Panc1 (cell line): ENCODE data around the gene FREM1. TPM values are rescaled to one million over a fixed set of nuclear protein-coding genes. Genes with fewer than 3 reads are reported as not detected.

Experiments used
- ATAC-seq: fragments of 200-7000 bp; cut with Tn5 transposase; 2 replicates; pipeline ENCODE4 v1.9.1; 2020; ENCODE audit warnings: mild to moderate bottlenecking, moderate library complexity
- BruUV-seq: library from RNA; stranded (reverse); fragments of 400-500 nt; replicated peaks from 2 replicates; lab custom pipeline; 2021; lab: Mats Ljungman, UMichigan
- CTCF ChIA-PET: fragments of 300-600 bp; sonication (Branson Sonifier 250); formaldehyde crosslinking; loops from one replicate; lab custom pipeline; 2022; ENCODE audit warnings: antibody characterized with exemption; lab: Charles Lee
- POLR2A ChIA-PET: fragments of 300-600 bp; sonication (Branson Sonifier 250); formaldehyde crosslinking; loops from one replicate; lab custom pipeline; 2022; ENCODE audit warnings: antibody characterized with exemption; lab: Charles Lee
- DNase-seq: peaks from one replicate; pipeline ENCODE4 v3.0.0-alpha.2; 2010; ENCODE audit warnings: low read depth, low spot score
- H3K27ac ChIP-seq: 2 replicates; pipeline ENCODE4 v1.5.1; 2011; ENCODE audit warnings: mild to moderate bottlenecking, low read length, inconsistent platforms
- H3K27me3 ChIP-seq: fragments of 200-500 bp; sonication (Bioruptor generic); 2 replicates; pipeline ENCODE4 v1.6.0; 2014; ENCODE audit warnings: low read length, inconsistent platforms; ENCODE audit not compliant: control insufficient read depth, insufficient read depth
- H3K36me3 ChIP-seq: fragments of 200-500 bp; sonication (Bioruptor generic); 2 replicates; pipeline ENCODE4 v1.5.1; 2014; ENCODE audit warnings: inconsistent platforms, mild to moderate bottlenecking, low read length, moderate library complexity; ENCODE audit not compliant: control insufficient read depth, insufficient read depth
- H3K4me1 ChIP-seq: 2 replicates; pipeline ENCODE4 v1.5.1; 2011; ENCODE audit warnings: inconsistent platforms, mild to moderate bottlenecking, low read length, moderate library complexity; ENCODE audit not compliant: control insufficient read depth, insufficient read depth
- H3K4me3 ChIP-seq, 2 experiments: 2 replicates each; pipeline ENCODE4 v1.5.1; 2011 to 2012; ENCODE audit warnings: low read depth in 2 of 2, low read length in 2 of 2, mild to moderate bottlenecking in 2 of 2, inconsistent platforms in 1 of 2, moderate library complexity in 1 of 2
- H3K9me3 ChIP-seq: fragments of 200-500 bp; sonication (Bioruptor generic); 2 replicates; pipeline ENCODE4 v1.5.1; 2014; ENCODE audit warnings: low read depth, mild to moderate bottlenecking, inconsistent platforms, low read length, moderate library complexity; ENCODE audit not compliant: control insufficient read depth, insufficient read depth
- CTCF ChIP-seq: fragments of 450-650 bp; IDR thresholded peaks from 2 replicates; pipeline ENCODE4 v1.5.1; 2017; ENCODE audit warnings: mild to moderate bottlenecking
- POLR2AphosphoS5 ChIP-seq: IDR thresholded peaks from 2 replicates; pipeline ENCODE4 v1.6.1; 2012; ENCODE audit warnings: mild to moderate bottlenecking, low read depth, low read length, moderate library complexity
- REST ChIP-seq, 2 experiments: IDR thresholded peaks; 2 replicates each; pipeline ENCODE4 v1.6.1; 2011 to 2012; ENCODE audit warnings: low read depth in 2 of 2, control low read depth in 1 of 2, low read length in 1 of 2, mild to moderate bottlenecking in 1 of 2, moderate library complexity in 1 of 2; ENCODE audit not compliant: insufficient read depth in 1 of 2
- SIN3A ChIP-seq: IDR thresholded peaks from 2 replicates; pipeline ENCODE4 v1.6.1; 2012; ENCODE audit warnings: low read depth, mild to moderate bottlenecking, low read length, moderate library complexity, borderline replicate concordance; ENCODE audit not compliant: insufficient read depth
- TCF7L2 ChIP-seq: IDR thresholded peaks from 2 replicates; pipeline ENCODE4 v1.6.1; 2011; ENCODE audit warnings: mild to moderate bottlenecking, low read depth, low read length, inconsistent platforms
- in situ Hi-C: cut with HindIII; loops from 2 replicates; pipeline ENCODE4 v1.10.0; 2016; ENCODE audit warnings: low sequenced_read_pairs, low pct_unique_long_range_greater_than_20kb
- intact Hi-C: fragments of 100-400 bp; cut with micrococcal nuclease; formaldehyde crosslinking; loops from one replicate; pipeline ENCODE4 v1.10.0; 2022; ENCODE audit not compliant: unreplicated experiment
- total RNA-seq: library from RNA; stranded (reverse); gene quantifications from one replicate; pipeline ENCODE4 v1.2.1, GENCODE V29; 2021; ENCODE audit not compliant: unreplicated experiment

Gene FREM1
- total RNA-seq, 1 experiment from 2014 or later = not detected

- BruUV-seq = no TSS peak
- POLR2A ChIA-PET = no interaction called here
These were observed 199.4 kb downstream of the FREM1 start for GRCh38 chr9:14710804-14711203.

GRCh38 chr9:14706530-14707140 is 203.6 kb downstream of the FREM1 start:
- in situ Hi-C loops (no loop called here), intact Hi-C loops (no loop called here)
- TF ChIP-seq CTCF (no peak), REST (IDR thresholded peaks at IDR 0.05; ENCODE audit: insufficient read depth in 1 of 2, low read depth in 2 of 2, low read length in 1 of 2) (no peak), SIN3A (no peak), POLR2AphosphoS5 (no peak), TCF7L2 (no peak)
- DNase-seq (no peak), ATAC-seq (no peak)
- BruUV-seq = no TSS peak
- Histone ChIP-seq H3K4me1 (no peaks in the 10 kb centered on the region), H3K9me3 (no peaks in the 10 kb centered on the region), H3K36me3 (no peaks in the 10 kb centered on the region), H3K27me3 (no peaks in the 10 kb centered on the region), H3K4me3 (no peak overlapping the region), H3K27ac (no peak overlapping the region)
- POLR2A ChIA-PET = no interaction called here
- CTCF ChIA-PET = no interaction called here

More at GRCh38 chr9:14710804-14711203, 199.4 kb downstream of the FREM1 start:
- no peak overlapping the region for H3K27ac ChIP-seq
- in situ Hi-C loops = no loop called here
- no peak overlapping the region for H3K4me3 ChIP-seq
- no peaks in the 10 kb centered on the region for H3K27me3 ChIP-seq
- no peaks in the 10 kb centered on the region for H3K4me1 ChIP-seq
- TF ChIP-seq POLR2AphosphoS5 (no peak), SIN3A (no peak), TCF7L2 (no peak), CTCF (no peak), REST (IDR thresholded peaks at IDR 0.05; ENCODE audit: insufficient read depth in 1 of 2, low read depth in 2 of 2, low read length in 1 of 2) (no peak)
- DNase-seq (no peak), ATAC-seq (no peak)
- no peaks in the 10 kb centered on the region for H3K9me3 ChIP-seq
- CTCF ChIA-PET = no interaction called here
- intact Hi-C loops = no loop called here
- no peaks in the 10 kb centered on the region for H3K36me3 ChIP-seq
